DMS153 treated with DMSO at 0.1 percent for 48 hours (cell line): Measurements from ENCODE around the gene MAJIN.

Source experiments
- DNase-seq: peaks from one replicate; lab custom pipeline; 2025; ENCODE audit not compliant: unreplicated experiment; lab: John Stamatoyannopoulos, UW

Gene MAJIN

DNA sequence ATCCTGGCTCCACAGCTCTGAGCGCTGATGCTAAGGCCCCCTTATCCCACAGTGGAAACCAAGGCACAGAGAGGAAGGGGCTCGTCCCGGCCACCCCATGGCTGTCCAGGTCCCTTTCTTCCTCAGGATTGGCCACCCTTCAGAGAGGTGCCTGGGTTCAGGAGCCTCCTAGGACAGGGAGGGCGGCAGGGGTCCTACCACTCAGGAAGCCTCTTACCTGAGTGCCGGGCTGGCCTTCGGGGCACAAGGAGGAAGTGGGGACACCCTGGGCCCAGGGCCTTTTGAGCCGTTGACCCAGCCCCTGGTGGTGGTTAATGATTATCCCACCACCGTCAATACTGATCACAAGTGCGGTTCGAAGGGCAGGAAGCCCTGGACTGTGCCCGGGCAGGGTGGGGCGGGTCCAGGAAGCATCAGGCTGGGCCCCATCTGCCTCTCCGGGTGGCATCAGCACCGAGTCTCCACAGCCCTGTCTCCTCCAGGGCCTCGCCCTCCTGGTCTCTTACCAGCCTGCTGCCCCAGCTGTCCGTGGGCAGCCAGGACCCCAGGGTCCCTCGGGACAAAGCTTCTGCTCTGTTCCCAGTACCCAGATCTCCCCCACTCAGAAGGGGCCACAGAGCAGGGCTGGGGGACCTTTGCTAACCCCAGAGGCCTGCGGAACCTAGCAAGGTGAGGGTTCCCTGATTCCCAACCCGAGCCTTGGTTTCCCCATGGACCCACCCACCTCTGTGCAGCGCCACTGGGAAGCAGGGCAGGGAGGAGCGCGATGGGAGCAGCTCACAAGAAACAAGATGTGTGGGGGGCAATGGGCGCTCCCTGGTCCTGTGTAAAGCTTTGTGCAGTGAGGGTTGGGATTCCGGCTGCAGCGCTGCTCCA lies 78.5 kb downstream of the MAJIN start:
- DNase-seq, result no peak

DNA sequence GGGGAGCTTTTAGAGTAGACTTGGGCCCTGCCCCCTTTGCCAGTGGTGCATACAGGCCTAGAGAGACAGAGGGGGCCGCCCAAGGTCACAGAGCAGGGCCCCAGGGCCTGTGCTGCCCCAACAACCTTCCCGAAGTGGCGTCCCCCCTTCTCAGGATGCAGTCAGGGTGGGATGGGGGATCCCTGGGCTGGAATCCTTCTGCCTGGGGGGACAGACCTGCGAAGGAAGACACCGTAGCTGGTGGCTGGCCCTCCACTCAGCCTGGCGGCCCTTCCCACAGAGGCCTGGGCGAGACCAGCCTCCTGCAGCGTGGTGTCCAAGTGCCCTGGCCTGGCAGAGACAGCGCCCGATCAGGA lies 79.1 kb downstream of the MAJIN start:
- DNase-seq, result no peak

GRCh38 chr11:64892411-64892831 lies 79.5 kb downstream of the MAJIN start:
- no peak for DNase-seq

- DNase-seq, result no peak
Measured at GRCh38 chr11:64891880-64892279, 80.0 kb downstream of the MAJIN start.

DNA sequence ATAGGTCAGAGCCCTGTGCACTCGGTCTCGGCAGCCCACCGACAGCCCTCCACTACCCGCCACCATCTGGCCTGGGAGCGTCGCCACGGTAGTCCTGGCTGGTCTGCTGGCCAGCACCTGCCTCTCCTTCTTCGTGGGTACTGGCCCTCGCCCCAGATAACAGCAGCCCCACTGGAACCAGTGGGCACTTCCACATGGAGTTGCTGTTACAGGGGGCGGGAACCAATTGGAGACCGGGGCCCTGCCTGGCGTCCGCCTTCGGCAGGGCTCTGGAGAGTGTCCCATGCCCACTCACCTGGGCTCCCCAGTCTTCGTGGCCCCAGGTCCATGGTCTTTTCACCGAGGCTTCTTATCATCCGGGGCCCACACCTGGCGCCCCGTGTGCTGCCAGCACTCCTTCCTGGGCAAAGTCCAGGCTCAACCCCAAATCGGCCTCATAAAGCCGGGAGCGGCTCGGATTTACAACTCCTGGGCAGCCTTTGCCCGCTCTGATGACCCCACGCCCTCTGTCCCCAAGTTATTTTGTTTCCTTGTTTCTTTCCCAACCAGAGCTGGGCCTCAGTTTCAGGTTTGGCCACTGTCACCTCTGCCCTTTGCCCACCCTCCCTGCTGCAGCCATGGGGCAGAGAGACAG lies 80.6 kb downstream of the MAJIN start:
- no peak for DNase-seq

DNA sequence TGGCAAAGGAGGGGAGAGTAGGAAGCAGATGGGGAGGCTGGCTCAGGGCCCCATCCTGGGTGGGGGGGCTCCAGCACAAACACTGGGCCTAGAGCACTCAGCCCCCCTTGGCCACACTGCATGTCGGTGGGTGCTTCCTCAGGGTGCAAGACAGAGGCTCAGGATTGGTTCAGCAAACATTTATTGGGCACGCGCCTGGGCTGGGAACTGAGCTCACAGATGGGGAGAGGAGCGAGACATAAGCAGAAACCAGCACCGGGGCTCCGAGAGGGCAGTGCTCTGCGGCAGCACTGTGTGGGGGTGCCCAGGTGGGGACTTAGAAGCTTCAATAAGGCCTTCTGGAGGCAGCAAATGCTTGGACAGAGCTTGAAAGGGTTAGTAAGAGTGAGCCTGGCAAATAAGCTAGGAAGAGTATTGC lies 81.4 kb downstream of the MAJIN start:
- DNase-seq, result no peak

DNA sequence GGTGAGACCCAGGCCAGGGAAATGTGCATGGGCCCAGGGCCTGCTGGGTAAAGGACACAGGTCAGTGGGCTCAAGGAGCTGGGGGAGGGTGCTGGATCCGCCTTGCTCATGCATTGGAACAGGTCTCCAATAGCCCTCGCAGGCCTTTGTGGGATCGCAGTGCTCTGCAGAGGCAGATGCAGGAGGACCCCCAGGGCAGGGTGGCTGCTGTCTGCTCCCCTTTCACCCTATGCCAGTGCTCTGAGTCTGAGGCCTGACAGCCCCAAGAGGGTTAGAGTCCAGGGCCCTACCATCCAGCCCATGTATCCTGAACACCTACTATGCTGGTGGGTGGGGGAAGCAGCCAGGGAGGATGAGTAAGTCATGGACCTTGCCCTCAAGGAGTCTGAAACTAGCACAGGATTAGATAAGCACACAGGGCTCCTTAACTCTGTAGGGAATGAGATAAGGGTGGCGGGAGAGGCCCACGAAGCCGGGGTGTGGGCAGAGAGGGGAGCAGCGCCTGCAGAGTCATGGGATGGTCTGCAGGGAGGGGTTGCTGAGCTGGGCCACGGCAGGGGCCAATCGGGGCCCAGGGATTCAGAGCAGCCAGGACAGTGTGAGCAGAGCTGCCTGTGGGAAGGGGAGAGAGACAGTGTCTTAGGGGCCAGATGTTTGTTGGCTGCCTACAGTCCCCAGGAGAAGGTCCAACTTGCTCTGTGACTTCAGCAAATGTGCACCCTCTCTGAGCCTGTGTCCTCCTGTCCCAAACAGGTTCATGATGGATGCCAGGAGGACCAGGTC lies 83.0 kb downstream of the MAJIN start:
- no peak for DNase-seq

DNA sequence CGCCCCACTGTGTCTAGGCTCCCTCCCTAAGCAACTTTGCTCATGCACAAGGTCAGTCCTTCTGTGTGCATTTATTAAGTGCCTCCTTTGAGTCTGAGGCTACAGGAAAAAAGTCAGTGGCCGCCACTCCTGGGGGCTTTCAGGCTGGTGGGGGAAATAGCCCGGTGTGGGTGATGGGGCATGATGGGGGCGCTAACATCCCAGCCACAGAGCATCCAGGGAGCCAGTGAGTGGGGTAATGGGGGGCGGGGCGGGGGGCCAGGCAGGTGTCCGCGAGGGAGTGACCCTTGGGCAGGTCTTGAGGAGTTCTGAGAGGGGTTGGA lies 83.5 kb downstream of the MAJIN start:
- no peak for DNase-seq
